PC-9 (cell line): Measurements from ENCODE around the gene CMIP.

Experiments used
- CTCF ChIP-seq: fragments of 200-600 bp; sonication (generic); conservative IDR thresholded peaks from 2 replicates; pipeline ENCODE4 v1.6.1; 2017; ENCODE audit warnings: mixed run types, antibody characterized with exemption, mild to moderate bottlenecking, moderate library complexity
- EZH2 ChIP-seq: fragments of 200-600 bp; sonication (generic); IDR thresholded peaks from 2 replicates; pipeline ENCODE4 v1.8.0; 2017; ENCODE audit warnings: antibody characterized with exemption, low read depth

GRCh38 chr16:81602256-81602776 lies 157.7 kb downstream of the CMIP start:
- TF ChIP-seq CTCF (no peak), EZH2 (no peak)
